ENCODE results near the gene HEBP1.

Gene HEBP1

DNA sequence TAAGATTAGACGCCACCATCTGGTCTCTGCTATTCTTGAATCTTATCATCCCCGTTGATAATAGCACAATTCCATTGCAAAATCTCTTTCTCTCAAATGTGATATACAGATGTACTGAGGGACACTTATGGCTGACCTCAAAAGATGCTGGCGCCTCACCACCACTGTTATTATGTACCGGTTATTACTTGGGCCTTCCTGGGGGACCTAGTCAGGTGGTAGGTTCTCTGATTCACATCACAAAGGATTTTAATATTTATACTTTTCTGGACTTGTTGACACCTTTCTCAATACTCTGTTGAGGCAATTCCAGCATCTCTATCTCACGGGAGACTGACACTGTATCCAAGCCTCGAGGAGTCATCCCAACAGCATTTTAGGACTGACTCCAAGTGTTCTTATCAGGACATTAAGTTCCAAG is 22.8 kb upstream of the HEBP1 start:
- no peak for FAIRE-seq

DNA sequence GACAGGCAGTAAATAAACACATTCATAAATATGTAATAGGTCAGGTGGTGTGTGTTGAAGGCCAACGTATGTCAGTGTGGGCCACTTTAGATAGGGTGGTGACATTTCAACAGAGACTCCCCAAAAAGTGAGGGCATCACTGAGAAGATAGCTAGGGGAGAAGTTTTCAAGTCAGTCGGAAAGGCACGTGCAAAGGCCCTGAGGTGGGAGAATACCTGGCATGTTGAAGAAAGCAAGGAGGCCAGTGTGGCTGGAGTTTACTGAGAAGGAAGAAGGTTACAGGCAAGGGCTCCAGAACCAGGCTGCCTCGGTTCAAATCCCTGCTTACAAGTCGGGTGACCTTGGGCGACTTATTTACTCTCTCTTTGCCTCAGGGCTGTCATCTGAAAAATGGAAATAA is 11.0 kb upstream of the HEBP1 start:
- FAIRE-seq = no peak

DNA sequence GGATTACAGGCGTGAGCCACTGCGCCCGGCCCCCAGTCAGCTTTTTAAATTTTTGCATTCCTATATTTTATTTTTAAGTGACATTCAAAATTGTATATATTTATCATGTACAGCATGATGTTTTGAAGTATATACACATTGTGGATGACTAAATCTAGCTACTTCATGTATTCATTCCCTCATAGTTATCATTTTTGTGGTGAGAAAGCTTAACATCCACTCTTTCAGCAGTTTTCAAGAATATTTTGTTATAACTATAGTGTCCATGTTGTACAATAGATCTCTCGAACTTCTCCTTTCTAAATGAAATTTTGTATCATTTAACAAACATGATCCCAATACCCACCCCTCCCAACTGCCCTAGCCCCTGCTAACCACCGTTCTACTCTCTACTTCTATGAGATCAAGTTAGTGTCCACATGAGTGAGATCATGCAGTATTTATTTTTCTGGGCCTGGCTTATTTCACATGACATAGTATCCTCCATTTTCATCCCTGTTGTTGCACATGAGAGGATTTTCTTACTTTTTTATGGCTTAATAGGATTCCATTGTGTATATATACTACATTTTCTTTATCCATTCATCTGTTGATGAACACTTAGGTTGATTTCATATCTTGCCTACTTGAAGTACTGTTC is 8.8 kb upstream of the HEBP1 start:
- FAIRE-seq = no peak

DNA sequence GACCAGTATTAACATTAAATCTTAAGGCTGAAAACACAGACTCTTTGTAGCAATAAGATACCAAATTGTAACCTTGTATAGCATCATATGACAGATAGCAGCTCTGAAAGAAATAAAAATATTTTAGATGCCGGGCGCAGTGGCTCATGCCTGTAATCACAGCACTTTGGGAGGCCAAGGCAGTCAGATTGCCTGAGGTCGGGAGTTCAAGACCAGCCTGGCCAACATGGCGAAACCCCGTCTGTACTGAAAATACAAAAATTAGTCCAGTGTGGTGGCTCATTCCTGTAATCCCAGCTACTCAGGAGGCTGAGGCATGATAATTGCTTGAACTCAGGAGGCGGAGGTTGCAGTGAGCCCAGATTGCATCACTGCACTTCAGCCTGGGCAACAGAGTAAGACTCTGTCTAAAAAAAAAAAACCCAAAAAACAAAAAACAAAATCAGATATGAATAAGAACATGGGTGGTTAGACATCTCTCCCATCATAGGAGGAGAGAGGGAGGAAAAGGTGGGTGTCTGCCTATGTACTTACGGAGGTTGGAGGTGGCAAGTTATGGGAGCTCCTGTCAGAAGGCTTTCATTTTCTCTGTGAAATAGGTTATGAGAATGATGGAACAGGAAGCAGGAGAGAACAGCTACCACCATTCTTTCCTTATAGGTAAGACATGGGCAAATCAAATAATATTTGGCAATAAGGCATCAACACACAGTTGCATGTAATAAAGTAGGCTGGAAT is 7.6 kb upstream of the HEBP1 start:
- no peak for FAIRE-seq

DNA sequence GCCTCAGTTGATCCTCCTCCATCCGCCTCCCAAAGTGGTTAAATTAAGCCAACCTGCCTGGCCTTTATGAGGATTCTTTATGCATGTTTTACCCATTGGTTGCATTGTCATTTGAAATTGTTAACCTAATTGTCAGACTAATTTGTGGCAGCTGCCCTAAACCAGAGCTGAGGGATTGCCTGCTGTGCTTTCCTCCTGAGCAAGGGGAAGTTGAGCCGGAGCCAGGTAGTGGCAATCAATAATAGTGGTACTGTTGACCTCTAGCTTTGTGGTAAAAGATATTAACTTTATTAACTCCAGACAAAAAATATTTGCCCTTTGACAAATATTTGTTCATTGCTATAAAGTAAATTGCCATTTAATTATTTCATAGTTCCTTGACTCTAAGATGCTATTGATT is 5.6 kb upstream of the HEBP1 start:
- no peak for FAIRE-seq

DNA sequence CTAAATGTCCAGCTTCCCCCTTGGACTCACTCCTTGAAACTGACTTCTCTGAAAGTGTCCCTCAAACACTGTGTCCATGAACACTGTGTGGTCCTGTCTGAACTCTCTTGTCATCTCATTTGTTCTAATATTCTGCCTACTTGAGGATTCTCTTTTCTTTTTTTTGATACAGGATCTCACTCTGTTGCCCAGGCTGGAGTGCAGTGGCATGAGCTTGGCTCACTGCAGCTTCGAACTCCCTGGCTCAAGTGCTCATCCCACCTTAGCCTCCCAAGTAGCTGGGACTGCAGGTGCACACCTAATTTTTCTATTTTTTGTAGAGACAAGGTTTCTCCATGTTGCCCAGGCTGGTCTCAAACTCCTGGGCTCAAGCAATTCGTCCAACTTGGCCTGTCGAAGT is 4.9 kb upstream of the HEBP1 start:
- no peak for FAIRE-seq

DNA sequence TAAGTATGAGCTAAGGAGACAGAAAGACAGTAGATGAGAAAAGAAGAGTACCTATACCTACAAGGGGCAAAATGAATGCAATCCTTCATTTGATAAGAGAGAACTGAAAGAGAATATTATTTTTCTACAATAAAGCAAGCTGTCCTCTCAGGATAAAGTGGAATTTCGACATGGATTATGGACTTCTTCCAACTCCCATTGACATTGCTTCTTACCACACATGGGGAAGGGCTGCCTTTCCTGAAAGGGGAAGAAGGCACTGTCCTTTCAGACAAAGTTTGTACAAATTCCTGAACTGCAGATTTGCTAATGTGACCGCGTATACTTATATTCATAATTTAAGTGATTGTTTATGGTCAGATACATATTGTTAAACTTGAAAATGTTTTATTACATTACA is 4.3 kb upstream of the HEBP1 start:
- no peak for FAIRE-seq

DNA sequence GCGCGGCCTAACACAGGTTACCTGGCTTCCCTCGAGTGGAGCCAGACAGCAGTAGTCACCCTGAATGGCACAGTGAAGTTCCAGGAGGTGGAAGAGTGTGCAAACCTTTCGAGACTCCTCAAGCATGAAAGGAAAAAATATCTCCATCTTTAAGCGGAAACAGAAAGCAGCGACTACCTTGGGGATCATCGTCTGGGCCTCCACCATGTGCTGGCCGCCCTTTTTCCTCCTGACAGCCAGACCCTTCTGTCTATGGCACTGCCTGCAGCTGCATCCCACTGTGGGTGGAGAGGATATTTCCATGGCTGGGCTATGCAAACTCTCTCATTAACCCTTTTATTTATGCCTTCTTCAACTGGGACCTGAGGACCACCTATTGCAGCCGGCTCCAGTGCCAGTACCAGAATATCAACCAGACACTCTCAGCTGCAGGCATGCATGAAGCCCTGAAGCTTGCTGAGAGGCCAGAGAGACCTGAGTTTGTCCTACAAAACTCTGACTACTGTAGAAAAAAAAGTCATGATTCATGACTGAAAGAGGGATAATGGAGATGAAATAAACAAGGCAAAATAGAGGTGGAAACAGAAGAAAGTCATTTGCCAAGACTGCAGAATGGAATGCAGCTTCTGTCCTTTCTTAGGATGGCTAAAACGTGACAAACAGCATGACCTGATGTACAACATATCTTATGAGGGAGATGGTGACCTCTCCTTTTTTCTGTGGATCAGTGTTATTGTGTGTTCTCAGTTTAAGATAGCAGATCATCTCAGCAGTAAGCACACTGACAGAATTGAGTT is 2.4 kb upstream of the HEBP1 start:
- no peak for FAIRE-seq

DNA sequence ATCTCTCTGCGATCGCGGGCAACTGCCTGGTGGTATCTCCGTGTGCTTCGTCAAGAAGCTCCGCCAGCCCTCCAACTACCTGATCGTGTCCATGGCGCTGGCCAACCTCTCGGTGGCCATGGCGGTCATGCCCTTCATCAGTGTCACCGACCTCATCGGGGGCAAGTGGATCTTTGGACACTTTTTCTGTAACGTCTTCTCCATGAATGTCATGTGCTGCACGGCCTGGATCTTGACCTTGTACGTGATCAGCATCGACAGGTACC is 1.6 kb upstream of the HEBP1 start:
- FAIRE-seq = no peak

DNA sequence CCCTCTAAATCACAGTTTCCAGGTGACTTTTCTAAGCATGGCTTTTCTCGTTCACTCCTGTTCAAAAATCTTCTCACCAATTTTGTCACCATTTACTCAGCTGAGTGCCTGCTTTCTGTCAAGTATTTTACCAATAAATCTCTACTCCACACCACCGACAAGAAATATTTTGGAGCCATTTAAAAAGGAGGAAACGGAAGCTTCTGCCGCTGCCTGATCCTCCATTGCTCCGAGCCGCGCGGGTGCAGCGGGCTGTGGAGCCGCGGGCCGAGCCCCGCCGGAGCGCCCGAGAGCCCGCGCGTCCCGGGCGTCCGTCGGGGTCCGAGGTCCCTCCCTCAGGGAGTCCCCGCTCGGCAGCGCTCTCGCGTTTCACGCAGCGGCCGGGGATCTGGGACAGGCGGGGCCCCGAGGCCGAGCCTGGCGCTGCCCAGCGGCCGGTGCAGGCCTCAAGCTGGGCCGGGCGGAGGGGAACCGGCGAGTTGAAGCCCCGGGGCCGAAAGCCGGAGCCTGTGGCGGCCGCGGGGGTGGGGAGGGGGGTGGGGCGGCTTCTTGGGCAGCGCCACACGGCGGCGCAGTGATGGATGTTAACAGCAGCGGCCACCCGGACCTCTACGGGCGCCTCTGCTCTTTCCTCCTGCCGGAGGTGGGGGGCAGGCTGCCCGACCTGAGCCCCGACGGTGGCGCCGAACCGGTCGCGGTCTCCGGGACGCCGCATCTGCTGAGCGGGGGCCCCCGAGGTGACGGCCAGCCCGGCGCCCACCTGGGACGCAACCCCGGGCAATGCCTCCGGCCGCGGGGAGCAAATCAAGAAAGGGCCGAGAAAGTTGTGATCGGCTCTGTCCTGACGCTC is 1.1 kb upstream of the HEBP1 start:
- FAIRE-seq = no peak

DNA sequence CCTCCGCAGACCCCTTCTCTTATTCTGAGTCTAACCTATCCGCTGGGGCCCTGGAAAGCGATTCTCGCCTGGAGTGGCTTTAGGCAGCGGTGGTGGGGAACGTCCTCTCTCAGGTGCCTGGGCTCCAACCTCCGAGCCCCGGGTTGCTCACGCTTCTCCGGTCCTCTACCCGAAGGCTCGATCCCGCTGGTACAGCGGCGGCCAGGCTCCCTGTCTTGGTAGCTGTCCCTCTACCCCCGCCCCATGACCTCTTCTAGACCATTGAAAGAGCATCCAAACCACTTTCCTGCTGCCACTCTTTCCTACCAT is 505 bp upstream of the HEBP1 start:
- no peak for FAIRE-seq

DNA sequence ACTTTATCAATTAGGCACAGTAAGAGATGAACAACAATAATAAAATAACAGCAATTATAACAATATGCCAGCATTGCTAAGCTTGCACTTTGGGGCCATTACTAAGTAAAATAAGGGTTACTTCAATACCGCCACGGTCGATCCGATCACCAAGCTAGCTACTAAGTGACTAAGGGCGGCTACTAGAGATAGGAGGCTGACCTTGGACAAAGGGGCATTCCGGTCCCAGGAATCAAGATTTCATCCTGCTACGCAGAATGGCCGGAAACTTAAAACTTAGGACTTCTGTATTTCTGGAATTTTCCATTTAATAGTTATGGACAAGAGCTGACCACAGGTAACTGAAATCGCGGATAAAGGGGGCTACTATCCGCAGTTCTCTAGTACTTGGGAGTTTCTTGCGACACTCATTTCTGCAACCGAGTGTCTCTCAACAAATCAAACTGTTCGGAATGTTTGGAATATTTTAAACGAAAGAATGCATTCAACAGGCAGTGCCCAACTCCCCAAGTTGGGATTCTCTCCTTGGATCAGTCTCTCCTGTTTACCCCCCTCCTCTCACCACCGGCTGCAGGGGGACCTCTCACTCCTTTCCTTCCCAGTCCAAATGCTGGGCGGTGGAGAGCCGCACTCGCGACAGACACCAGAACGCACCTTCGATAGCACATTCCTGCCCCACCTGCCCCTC is 650 bp downstream of the HEBP1 start:
- FAIRE-seq = no peak

DNA sequence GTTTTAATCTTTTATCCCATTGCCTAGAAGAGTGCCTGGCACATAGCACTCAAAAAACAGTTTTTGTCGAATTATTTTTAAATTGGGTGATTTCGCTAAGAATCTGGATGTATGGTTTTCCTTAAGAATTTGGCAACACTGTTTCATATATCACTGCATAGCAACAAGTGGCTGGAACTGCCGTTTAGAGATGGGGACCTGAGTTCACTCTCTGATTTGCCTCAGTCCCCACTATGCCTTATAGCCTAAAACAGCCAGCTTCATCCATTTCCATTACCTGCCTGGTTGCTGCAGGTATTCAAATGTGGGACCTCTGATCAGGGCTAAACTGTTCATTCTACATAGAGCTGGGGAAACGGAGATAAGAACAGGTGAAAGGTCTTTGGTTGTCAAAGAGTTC is 1.8 kb downstream of the HEBP1 start:
- no peak for FAIRE-seq

DNA sequence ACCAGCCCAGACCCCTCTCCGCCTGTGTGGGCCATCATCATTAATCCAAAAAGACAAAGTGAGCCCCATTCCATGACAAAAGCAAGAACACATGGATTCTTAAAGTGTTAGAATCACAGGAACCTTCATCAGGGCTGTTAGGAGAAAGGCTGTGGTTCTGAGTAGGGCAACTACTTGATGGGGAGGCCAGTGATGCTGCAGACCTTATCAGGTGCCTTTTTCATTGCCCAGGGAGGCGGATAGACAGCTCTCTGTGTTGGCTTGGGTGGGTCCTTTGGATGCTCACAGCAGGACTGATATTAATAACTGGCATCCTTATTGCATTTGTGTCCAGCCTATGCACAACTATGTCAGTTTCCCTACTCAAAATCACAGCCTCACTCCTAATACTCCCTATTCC is 2.3 kb downstream of the HEBP1 start:
- no peak for FAIRE-seq

DNA sequence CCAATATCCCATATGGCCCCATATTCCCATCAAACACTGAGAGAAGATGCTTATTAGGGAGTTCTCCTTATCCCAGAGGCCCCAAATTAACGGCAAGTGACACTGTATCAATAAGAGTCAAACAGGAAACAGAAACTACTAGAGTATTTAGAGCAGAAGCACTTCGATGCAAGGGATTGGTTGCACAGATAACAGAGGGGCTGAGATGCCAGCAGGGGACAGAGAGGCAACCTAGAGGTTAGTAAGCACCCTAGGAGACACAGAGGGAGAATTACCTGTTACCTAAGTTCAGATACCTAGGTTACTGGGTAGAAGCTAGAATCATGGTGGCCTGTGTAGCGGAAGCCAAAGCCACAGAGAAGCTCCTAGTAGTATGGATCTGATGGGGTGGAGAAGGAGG is 2.9 kb downstream of the HEBP1 start:
- no peak for FAIRE-seq

DNA sequence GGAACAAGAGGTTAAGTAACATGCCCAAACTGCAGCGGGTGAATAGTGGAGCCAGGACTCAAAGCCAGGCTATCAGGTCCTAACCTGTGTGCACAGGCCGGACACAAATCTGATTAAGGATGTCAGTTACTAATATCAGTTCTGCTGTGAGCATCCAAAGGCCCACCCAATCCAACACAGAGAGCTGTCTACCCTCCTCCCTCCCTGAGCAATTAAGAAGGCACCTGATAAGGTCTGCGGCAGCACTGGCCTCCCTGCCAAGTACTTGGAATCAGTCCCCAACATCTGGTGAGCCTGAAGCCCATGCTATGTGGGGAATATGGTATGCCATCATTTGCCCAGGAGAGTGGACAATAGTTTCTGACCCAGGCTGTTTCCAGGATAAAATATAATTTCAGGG is 3.9 kb downstream of the HEBP1 start:
- FAIRE-seq = no peak

DNA sequence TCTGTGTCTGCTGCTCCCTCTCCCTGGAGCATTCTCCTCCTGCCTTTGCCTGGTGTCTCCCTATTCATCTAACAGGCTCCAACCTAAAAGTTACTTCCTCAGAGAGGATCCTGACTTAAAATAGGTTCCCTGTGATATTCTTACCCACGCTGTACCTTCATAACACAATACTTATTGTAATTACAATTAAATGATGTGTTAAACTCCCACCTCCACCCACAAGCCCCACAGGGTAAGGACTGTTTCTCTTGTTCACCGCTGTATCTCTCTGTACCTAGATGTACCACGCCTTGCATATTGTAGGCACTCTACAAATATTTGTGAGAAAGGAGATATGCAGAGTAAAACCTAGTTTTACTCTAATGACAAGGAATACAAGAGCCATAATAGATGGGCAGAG is 5.0 kb downstream of the HEBP1 start:
- no peak for FAIRE-seq

DNA sequence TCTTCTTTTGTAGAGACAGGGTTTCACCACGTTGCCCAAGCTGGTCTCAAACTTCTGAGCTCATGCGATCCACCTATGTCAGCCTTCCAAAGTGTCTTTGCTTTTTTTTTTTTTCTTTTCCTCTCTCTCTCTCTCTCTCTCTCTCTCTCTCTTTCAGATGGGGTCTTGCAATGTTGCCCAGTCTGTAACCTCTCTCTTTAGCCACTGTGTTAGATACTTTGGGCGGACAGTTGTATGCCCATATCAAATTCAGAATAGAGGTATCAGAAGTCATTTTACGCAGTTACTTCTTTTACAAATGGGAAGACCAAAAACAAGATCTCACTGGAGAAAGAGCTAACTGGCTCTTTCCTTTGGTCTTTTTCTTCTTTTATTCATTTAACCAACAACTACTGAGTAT is 6.7 kb downstream of the HEBP1 start:
- FAIRE-seq = no peak

DNA sequence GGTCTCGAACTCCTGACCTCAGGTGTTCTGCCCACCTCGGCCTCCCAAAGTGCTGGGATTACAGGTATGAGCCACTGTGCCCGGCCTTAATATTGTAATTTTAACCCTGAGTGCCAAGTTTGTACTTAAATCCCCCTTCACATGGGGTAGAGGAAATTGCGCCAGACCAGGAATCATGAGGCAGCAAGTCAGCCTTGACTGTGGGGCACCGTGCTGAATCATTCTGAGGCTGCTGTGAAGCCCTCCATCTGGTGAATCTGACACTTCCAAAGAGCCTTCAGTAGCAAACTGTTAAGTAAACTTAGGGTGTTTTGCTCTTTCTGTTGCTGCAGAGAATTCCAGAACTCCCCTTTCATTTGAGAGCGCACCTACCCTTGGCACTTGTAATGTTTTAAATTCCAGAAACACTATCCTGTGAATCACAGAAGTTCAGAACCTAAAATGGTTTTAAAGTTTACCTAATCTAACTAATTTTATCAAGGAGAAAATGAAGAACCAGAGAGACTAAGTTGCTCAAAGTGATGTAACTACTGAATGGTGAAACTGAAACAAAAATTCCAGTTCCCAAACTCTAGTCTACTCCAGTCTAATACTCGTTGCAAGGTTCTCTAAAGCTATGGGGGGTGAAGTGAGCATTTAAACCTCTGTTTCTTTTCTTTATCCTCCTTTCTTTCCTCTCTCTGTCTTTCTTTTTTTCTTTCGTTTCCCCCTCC is 7.5 kb downstream of the HEBP1 start:
- FAIRE-seq = no peak

DNA sequence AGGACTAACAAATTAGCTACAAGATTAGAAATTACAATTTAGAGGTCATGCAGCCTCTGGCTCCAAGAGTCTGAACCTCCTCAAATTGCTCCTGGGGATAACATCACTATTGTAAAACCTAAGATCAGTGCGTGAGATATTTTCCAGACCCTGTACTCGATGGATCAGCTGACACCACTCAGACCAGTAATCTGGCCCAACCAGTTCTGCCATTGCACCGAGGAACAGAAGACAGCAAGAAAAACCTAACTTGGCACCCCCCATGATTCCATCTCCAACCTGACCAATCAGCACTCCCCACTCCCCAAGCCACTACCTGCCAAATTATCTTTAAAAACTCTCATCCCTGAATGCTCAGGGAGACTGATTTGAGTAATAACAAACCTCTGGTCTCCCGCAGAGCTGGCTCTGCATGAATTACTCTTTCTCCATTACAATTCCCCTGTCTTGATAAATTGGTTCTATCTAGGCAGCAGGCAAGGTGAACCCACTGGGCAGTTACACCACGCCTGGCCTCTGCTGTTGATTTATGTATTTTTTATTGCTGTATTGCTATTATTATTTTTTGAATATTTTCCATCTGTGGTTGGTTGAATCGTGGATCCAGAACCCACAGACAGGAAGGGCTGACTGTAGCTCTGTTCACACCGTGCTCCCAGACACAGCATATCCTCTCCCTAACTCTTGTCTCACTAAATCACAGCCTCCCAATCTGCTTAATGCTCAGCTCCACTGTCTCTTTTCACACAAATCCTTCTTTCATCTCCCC is 9.2 kb downstream of the HEBP1 start:
- FAIRE-seq = no peak

DNA sequence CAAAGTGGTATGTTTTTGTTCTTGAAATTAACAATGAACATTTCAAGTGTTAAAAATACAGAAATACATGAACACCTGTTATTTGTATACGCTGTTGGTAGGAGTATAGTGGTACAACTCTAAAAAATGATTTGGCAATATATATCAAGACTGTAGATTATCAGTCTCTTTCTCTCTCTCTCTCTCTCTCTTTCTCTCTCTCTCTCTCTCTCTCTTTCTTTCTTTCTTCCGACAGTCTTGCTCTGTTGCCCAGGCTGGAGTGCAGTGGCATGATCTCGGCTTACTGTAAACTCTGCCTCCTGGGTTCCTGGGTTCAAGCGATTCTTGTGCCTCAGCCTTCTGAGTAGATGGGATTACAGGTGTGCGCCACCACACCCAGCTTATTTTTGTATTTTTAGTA is 12.6 kb downstream of the HEBP1 start:
- FAIRE-seq = no peak

All from TTC549 (cell line).